GM23248 (cell line): ENCODE data around the gene CEP78. TPM values are rescaled to one million over a fixed set of nuclear protein-coding genes. Genes with fewer than 3 reads are reported as not detected.

Source experiments
- DNase-seq: peaks from one replicate; pipeline ENCODE4 v3.0.0-alpha.2; 2015
- H2AFZ ChIP-seq: fragments of 200-600 bp; sonication (generic); 2 replicates; pipeline ENCODE4 v1.6.1; 2016; ENCODE audit warnings: antibody characterized with exemption
- H3F3A ChIP-seq: fragments of 200-600 bp; sonication (generic); 2 replicates; pipeline ENCODE4 v1.6.1; 2016; ENCODE audit warnings: mild to moderate bottlenecking, antibody characterized with exemption, mixed run types; ENCODE audit not compliant: insufficient read depth
- H3K27ac ChIP-seq: fragments of 200-600 bp; sonication (generic); 2 replicates; pipeline ENCODE4 v1.5.1; 2016; ENCODE audit warnings: mild to moderate bottlenecking
- H3K27me3 ChIP-seq: fragments of 200-600 bp; sonication (generic); replicated peaks from 2 replicates; pipeline ENCODE4 v1.6.1; 2016; ENCODE audit warnings: mild to moderate bottlenecking; ENCODE audit not compliant: insufficient read depth
- H3K36me3 ChIP-seq: fragments of 200-600 bp; sonication (generic); 2 replicates; pipeline ENCODE4 v1.6.1; 2016; ENCODE audit warnings: low read depth, mild to moderate bottlenecking
- H3K4me1 ChIP-seq: fragments of 200-600 bp; sonication (generic); 2 replicates; pipeline ENCODE4 v1.6.1; 2016; ENCODE audit warnings: mild to moderate bottlenecking; ENCODE audit not compliant: insufficient read depth
- H3K4me2 ChIP-seq: fragments of 200-600 bp; sonication (generic); one replicate; pipeline ENCODE4 v1.6.1; 2016; ENCODE audit warnings: mild to moderate bottlenecking; ENCODE audit not compliant: unreplicated experiment
- H3K4me3 ChIP-seq: fragments of 200-600 bp; sonication (generic); 2 replicates; pipeline ENCODE4 v1.5.1; 2016; ENCODE audit warnings: mild to moderate bottlenecking
- H3K79me2 ChIP-seq: fragments of 200-600 bp; sonication (generic); 2 replicates; pipeline ENCODE4 v1.6.1; 2016; ENCODE audit warnings: mild to moderate bottlenecking; ENCODE audit not compliant: insufficient read depth
- H3K9ac ChIP-seq: fragments of 200-600 bp; sonication (generic); 2 replicates; pipeline ENCODE4 v1.6.1; 2016; ENCODE audit warnings: mild to moderate bottlenecking
- H3K9me2 ChIP-seq: fragments of 200-600 bp; sonication (generic); 2 replicates; pipeline ENCODE4 v1.6.1; 2016; ENCODE audit warnings: mixed run types, mild to moderate bottlenecking, moderate library complexity; ENCODE audit not compliant: insufficient read depth
- H3K9me3 ChIP-seq: fragments of 200-600 bp; sonication (generic); one replicate; pipeline ENCODE4 v1.6.1; 2017; ENCODE audit warnings: low read depth
- H4K20me1 ChIP-seq: fragments of 200-600 bp; sonication (generic); 2 replicates; pipeline ENCODE4 v1.6.0; 2016; ENCODE audit not compliant: insufficient read depth
- EZH2 ChIP-seq: fragments of 200-600 bp; sonication (generic); IDR thresholded peaks from 2 replicates; pipeline ENCODE4 v1.6.1; 2018; ENCODE audit warnings: antibody characterized with exemption, mild to moderate bottlenecking; ENCODE audit not compliant: insufficient read depth, poor library complexity, severe bottlenecking
- EZH2phosphoT487 ChIP-seq: fragments of 200-600 bp; sonication (generic); IDR thresholded peaks from 2 replicates; pipeline ENCODE4 v1.6.1; 2018; ENCODE audit warnings: antibody characterized with exemption, moderate library complexity, mild to moderate bottlenecking, low read depth; ENCODE audit not compliant: insufficient read depth
- WGBS, 2 experiments: methylation state at CpG; one replicate each; pipeline ENCODE4 v1.1.6; 2015 to 2017; ENCODE audit warnings: low lambda C conversion rate in 2 of 2, low coverage in 1 of 2; ENCODE audit errors: missing lambda C conversion rate in 2 of 2; 5-methylcytosine and 5-hydroxymethylcytosine counted together
- in situ Hi-C: fragments of 300-500 bp; cut with MboI; formaldehyde crosslinking; loops from 2 replicates; pipeline ENCODE4 v1.15.0; 2020
- polyA plus RNA-seq: library from polyadenylated mRNA; unstranded; fragments of >200 nt; fragmentation: Nextera tagmentation; extraction: Ambion mirVana; gene quantifications from 2 replicates; pipeline ENCODE4 v1.2.1, GENCODE V29; 2016
- small RNA-seq: library from RNA; depleted of rRNA; stranded (forward); fragments of <200 nt; gene quantifications from one replicate; pipeline ENCODE3, GENCODE V24; 2014; ENCODE audit warnings: low read depth, low replicate concordance
- total RNA-seq: library from RNA; depleted of rRNA; stranded (reverse); fragments of >200 nt; shearing (Covaris generic); gene quantifications from 2 replicates; pipeline ENCODE4 v1.2.3, GENCODE V29; 2014; rRNA removed

CEP78 gene
- total and polyA plus RNA-seq, 2 experiments from 2014 or later: 9.1 to 13.8 TPM

DNA sequence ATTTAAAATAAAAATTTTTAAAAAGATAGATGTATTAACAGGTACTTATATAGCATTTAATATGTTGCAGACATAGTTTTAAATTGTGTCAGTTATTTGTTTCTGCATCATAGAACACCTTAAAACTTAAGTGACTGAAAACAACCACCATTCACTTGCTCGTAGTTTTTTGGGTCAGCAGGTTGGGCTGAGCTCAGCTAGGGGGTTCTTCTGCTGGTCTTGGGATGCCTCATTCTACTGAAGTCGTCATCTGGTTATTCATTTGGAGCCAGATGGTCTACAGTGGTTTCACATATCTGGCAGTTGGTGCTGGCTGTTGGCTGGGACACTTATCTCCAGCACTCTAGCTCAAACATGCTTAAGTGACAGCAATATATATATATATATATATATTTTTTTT lies 90.7 kb downstream of the CEP78 start:
- Histone ChIP-seq H3K9me2 (no peaks in the 10 kb centered on the region), H2AFZ (no peak overlapping the region), H3K4me2 (no peak overlapping the region), H3K4me1 (no peaks in the 10 kb centered on the region), H3K36me3 (peaks cover 50% of the 10 kb centered on the region), H3K4me3 (no peak overlapping the region), H3K79me2 (no peaks in the 10 kb centered on the region), H3K9me3 (no peaks in the 10 kb centered on the region), H3K27ac (no peak overlapping the region), H3K9ac (no peak overlapping the region), H3K27me3 (no peaks in the 10 kb centered on the region), H3F3A (peaks cover 5% of the 10 kb centered on the region; the same call in 1 of the 2 replicates), H4K20me1 (0 out of 2 replicates have a peak, but pooled peaks cover 1% of the 10 kb centered on the region)
- 73 to 81% methylated on average over 2 of the region's 2 CpGs for WGBS, 2 experiments
- DNase-seq: no peak
- in situ Hi-C loops: no loop called here
- TF ChIP-seq EZH2phosphoT487: no peak
- TF ChIP-seq EZH2: no peak

Small RNAs within 50 kb of the gene (small RNA-seq; reads per million reads assigned to genes)
- not detected for gene AL353705.4

Other genes with a start within 250 kb of the CEP78 start
- 32.7 and 41.0 TPM in 2 replicates for gene GNAQ, start 204.3 kb upstream of the CEP78 start, total RNA-seq
- gene GNAQ, start 204.3 kb upstream of the CEP78 start, polyA plus RNA-seq: 11.1 and 11.5 TPM in 2 replicates
- gene PSAT1, start 61.0 kb downstream of the CEP78 start, total RNA-seq: 368 and 376 TPM in 2 replicates
- 510 and 533 TPM in 2 replicates for gene PSAT1, start 61.0 kb downstream of the CEP78 start, polyA plus RNA-seq